WERI-Rb-1 (cell line): Measurements from ENCODE around the gene PDE3A.

Experiments used
- DNase-seq: peaks from one replicate; pipeline ENCODE4 v3.0.0-alpha.2; 2020
- H3K27ac ChIP-seq: fragments of 250-450 bp; sonication (Bioruptor Pico); 2 replicates; pipeline ENCODE4 v1.5.1; 2020; ENCODE audit warnings: mild to moderate bottlenecking, moderate library complexity
- H3K27me3 ChIP-seq: fragments of 250-450 bp; sonication (Bioruptor Pico); 2 replicates; pipeline ENCODE4 v1.5.1; 2021; ENCODE audit warnings: mild to moderate bottlenecking, low read depth, moderate library complexity; ENCODE audit not compliant: insufficient read depth, severe bottlenecking
- H3K36me3 ChIP-seq: fragments of 250-450 bp; sonication (Bioruptor Pico); 2 replicates; pipeline ENCODE4 v1.5.1; 2020; ENCODE audit warnings: mild to moderate bottlenecking, moderate library complexity
- H3K4me3 ChIP-seq: 2 replicates; pipeline ENCODE4 v1.5.1; 2011; ENCODE audit warnings: low read depth, mild to moderate bottlenecking, control low read depth, low read length
- H3K9me3 ChIP-seq: fragments of 250-450 bp; sonication (Bioruptor Pico); 2 replicates; pipeline ENCODE4 v1.5.1; 2021; ENCODE audit warnings: mild to moderate bottlenecking, moderate library complexity; ENCODE audit not compliant: severe bottlenecking
- CTCF ChIP-seq: IDR thresholded peaks from 2 replicates; pipeline ENCODE4 v1.5.1; 2011; ENCODE audit warnings: low read depth, mild to moderate bottlenecking, control low read depth, inconsistent platforms, low read length

The PDE3A gene

GRCh38 chr12:20491290-20491689, 123.0 kb downstream of the PDE3A start:
- Histone ChIP-seq H3K9me3 (no peaks in the 10 kb centered on the region), H3K27me3 (no peaks in the 10 kb centered on the region), H3K27ac (no peak overlapping the region), H3K4me3 (no peak overlapping the region), H3K36me3 (no peaks in the 10 kb centered on the region)
- TF ChIP-seq CTCF = no peak
- DNase-seq = no peak

GRCh38 chr12:20492251-20492760, 124.0 kb downstream of the PDE3A start:
- no peaks in the 10 kb centered on the region for H3K9me3 ChIP-seq
- no peaks in the 10 kb centered on the region for H3K36me3 ChIP-seq
- no peak overlapping the region for H3K4me3 ChIP-seq
- DNase-seq = no peak
- TF ChIP-seq CTCF = no peak
- no peak overlapping the region for H3K27ac ChIP-seq
- no peaks in the 10 kb centered on the region for H3K27me3 ChIP-seq

DNA sequence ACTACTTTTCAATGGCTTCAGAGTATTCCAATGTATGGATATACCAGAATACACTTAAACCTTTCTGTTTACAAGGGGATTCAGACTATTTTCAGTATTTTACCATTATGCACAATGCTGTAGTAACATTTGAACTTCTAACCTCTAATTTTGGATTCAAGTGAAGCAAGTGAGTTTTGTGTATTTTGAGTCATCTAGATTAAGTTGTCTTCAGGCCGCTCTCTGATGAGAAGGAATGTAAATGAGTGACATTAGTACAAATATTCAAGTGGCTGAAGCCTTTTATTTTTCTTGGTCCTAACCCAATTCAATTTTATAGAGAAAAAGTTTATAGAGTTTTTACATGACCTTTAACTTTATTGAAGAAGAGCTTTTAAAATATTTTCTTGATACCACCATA, 125.6 kb downstream of the PDE3A start:
- Histone ChIP-seq H3K9me3 (no peaks in the 10 kb centered on the region), H3K36me3 (no peaks in the 10 kb centered on the region), H3K27ac (no peak overlapping the region), H3K27me3 (no peaks in the 10 kb centered on the region), H3K4me3 (no peak overlapping the region)
- no peak for DNase-seq
- TF ChIP-seq CTCF = no peak

GRCh38 chr12:20494851-20495250, 126.5 kb downstream of the PDE3A start:
- Histone ChIP-seq H3K27ac (no peak overlapping the region), H3K36me3 (no peaks in the 10 kb centered on the region), H3K4me3 (no peak overlapping the region), H3K9me3 (no peaks in the 10 kb centered on the region), H3K27me3 (no peaks in the 10 kb centered on the region)
- no peak for DNase-seq
- TF ChIP-seq CTCF = no peak

- Histone ChIP-seq H3K27ac (no peak overlapping the region), H3K27me3 (no peaks in the 10 kb centered on the region), H3K9me3 (no peaks in the 10 kb centered on the region), H3K4me3 (no peak overlapping the region), H3K36me3 (no peaks in the 10 kb centered on the region)
- TF ChIP-seq CTCF = no peak
- no peak for DNase-seq
Observed at GRCh38 chr12:20495997-20496396, 127.7 kb downstream of the PDE3A start.

- DNase-seq = no peak
- no peak for TF ChIP-seq CTCF
- no peak overlapping the region for H3K27ac ChIP-seq
Observed at GRCh38 chr12:20497707-20498106, 129.4 kb downstream of the PDE3A start.

More at GRCh38 chr12:20497707-20498106, 129.4 kb downstream of the PDE3A start:
- Histone ChIP-seq H3K9me3 (no peaks in the 10 kb centered on the region), H3K4me3 (no peak overlapping the region), H3K36me3 (no peaks in the 10 kb centered on the region), H3K27me3 (no peaks in the 10 kb centered on the region)
